ENCODE data around the gene SUCNR1.

GRCh38 chr3:151901644-151902285, 28.3 kb downstream of the SUCNR1 start:
- TF ChIP-seq CTCF (IDR thresholded peaks at IDR 0.05) (no peak), POLR2A (IDR thresholded peaks at IDR 0.05) (no peak), POLR2AphosphoS5 (IDR thresholded peaks at IDR 0.05) (no peak), EP300 (IDR thresholded peaks at IDR 0.05) (no peak)
